ENCODE results near the gene AFDN. TPM values are rescaled to one million over a fixed set of nuclear protein-coding genes. Genes with fewer than 3 reads are reported as not detected.

Gene AFDN
- total and polyA plus RNA-seq, 10 of the 15 experiments (the other 5 are each of a cell fraction or from before 2014, with no cell fraction given), result 5.7 to 68.2 (median 45.1) TPM

- TF ChIP-seq, protein P1, sequence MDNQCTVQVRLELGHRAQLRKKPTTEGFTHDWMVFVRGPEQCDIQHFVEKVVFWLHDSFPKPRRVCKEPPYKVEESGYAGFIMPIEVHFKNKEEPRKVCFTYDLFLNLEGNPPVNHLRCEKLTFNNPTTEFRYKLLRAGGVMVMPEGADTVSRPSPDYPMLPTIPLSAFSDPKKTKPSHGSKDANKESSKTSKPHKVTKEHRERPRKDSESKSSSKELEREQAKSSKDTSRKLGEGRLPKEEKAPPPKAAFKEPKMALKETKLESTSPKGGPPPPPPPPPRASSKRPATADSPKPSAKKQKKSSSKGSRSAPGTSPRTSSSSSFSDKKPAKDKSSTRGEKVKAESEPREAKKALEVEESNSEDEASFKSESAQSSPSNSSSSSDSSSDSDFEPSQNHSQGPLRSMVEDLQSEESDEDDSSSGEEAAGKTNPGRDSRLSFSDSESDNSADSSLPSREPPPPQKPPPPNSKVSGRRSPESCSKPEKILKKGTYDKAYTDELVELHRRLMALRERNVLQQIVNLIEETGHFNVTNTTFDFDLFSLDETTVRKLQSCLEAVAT (IDR thresholded peaks at IDR 0.05), result no peak
- TF ChIP-seq RAD51 (IDR thresholded peaks at IDR 0.05), result no peak
Observed at GRCh38 chr6:167788563-167788903, 38.2 kb upstream of the AFDN start (continued).

DNA sequence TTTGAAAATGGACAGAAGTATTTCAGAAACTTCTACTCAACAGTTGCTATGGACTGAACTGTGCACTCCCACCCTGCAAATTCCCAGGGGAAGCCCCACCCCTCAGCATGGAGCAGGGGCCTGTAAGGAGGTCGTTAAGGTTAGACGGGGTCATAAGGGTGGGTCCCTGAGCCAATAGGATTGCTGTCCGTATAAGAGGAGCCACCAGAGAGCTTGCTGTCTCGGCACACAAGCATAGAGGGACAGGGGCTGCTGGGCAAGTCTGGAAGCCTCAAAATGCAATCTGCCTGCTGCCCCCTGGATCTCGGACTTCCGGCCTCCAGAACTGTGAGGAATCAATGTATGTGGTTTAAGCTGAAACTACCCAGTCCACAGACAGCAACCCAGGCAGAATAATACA lies 37.4 kb upstream of the AFDN start:
- Histone ChIP-seq H3K27me3 (replicated peaks in 1 of 2; ENCODE audit: control insufficient read depth in 2 of 2, insufficient read depth in 2 of 2, low read length in 1 of 2) (peaks cover 0 to 5% of the 10 kb centered on the region in 2 experiments; a peak in 2 of 4 replicates), H3K4me2 (ENCODE audit: control insufficient read depth, insufficient read depth) (no peak overlapping the region), H2AFZ (ENCODE audit: control insufficient read depth, low read depth, low read length) (no peak overlapping the region), H4K20me1 (ENCODE audit: control insufficient read depth, insufficient read depth) (no peaks in the 10 kb centered on the region), H3K4me3 (no peak overlapping the region), H3K4me1 (ENCODE audit: control insufficient read depth, insufficient read depth, low read length) (peaks cover 3% of the 10 kb centered on the region; the same call in 1 of the 2 replicates), H3K9ac (ENCODE audit: control insufficient read depth, insufficient read depth, low read length) (no peak overlapping the region), H3K9me3 (replicated peaks; ENCODE audit: control insufficient read depth, insufficient read depth, low read length) (no peaks in the 10 kb centered on the region; the same call in 2 of the 3 replicates), H3K79me2 (ENCODE audit: control insufficient read depth, insufficient read depth, low read length) (no peaks in the 10 kb centered on the region), H3K27ac (ENCODE audit: control insufficient read depth, insufficient read depth) (no peak overlapping the region), H3K36me3 (ENCODE audit: control insufficient read depth in 2 of 2, insufficient read depth in 2 of 2, low read length in 1 of 2) (no peaks in the 10 kb centered on the region)
- no peak for DNase-seq (ENCODE audit: low read depth, low spot score)
- 2% methylated on average over 6 of the region's 6 CpGs for WGBS (ENCODE audit: insufficient coverage, insufficient replicate concordance, low lambda C conversion rate, missing lambda C conversion rate)
- POLR2A ChIA-PET, result no interaction called here
- SMC1A ChIA-PET (ENCODE audit: uncharacterized antibody, unreplicated experiment), result no interaction called here
- BruUV-seq (replicated peaks), result no TSS peak
- in situ Hi-C loops (cut with MboI) (no loop called here), intact Hi-C loops (cut with micrococcal nuclease; ENCODE audit: unreplicated experiment) (no loop called here)
- no peak for ATAC-seq
- TF ChIP-seq STAT1 (conservative IDR thresholded peaks at IDR 0.05), result no peak
- TF ChIP-seq CTCF (IDR thresholded peaks at IDR 0.05 in 2 of 3, conservative IDR thresholded peaks at IDR 0.05 in 1 of 3; ENCODE audit: control insufficient read depth in 2 of 3, extremely low read depth in 1 of 3, insufficient read depth in 1 of 3, low read depth in 3 of 3, low read length in 3 of 3), result no peak
- no peak for TF ChIP-seq MEF2B (IDR thresholded peaks at IDR 0.05; ENCODE audit: partially characterized antibody, poor library complexity, severe bottlenecking)
- no peak for TF ChIP-seq SIX5 (IDR thresholded peaks at IDR 0.05; ENCODE audit: low read depth, low read length, severe bottlenecking)
- TF ChIP-seq MEF2A (IDR thresholded peaks at IDR 0.05; ENCODE audit: insufficient read depth, low read depth, low read length), result no peak
- CTCF ChIA-PET, result no interaction called here
- no peak for FAIRE-seq
- RAD21 ChIA-PET (ENCODE audit: unreplicated experiment), result no interaction called here

Data from GM12878 (cell line).